KMS-11 (cell line): ENCODE measurements around the gene BTBD16.

Experiments used
- H2AFZ ChIP-seq: fragments of 200-600 bp; sonication (generic); 2 replicates; pipeline ENCODE4 v1.6.1; 2016; ENCODE audit warnings: antibody characterized with exemption, mixed run types, low read depth
- H3K27ac ChIP-seq: fragments of 200-600 bp; sonication (generic); 2 replicates; pipeline ENCODE4 v1.6.1; 2016; ENCODE audit warnings: mild to moderate bottlenecking, mixed run types
- H3K27me3 ChIP-seq: fragments of 200-600 bp; sonication (generic); 2 replicates; pipeline ENCODE4 v1.6.1; 2017; ENCODE audit warnings: mild to moderate bottlenecking, low read depth, mixed run types, moderate library complexity; ENCODE audit not compliant: insufficient read depth
- H3K36me3 ChIP-seq: fragments of 200-600 bp; sonication (generic); 2 replicates; pipeline ENCODE4 v1.6.1; 2017; ENCODE audit warnings: mild to moderate bottlenecking, mixed run types; ENCODE audit not compliant: insufficient read depth
- H3K4me1 ChIP-seq: fragments of 200-600 bp; sonication (generic); 2 replicates; pipeline ENCODE4 v1.6.1; 2016; ENCODE audit warnings: mild to moderate bottlenecking, low read depth, mixed run types; ENCODE audit not compliant: poor library complexity, severe bottlenecking
- H3K4me2 ChIP-seq: fragments of 200-600 bp; sonication (generic); 2 replicates; pipeline ENCODE4 v1.7.0; 2016; ENCODE audit warnings: mild to moderate bottlenecking, mixed run types
- H3K4me3 ChIP-seq: fragments of 200-600 bp; sonication (generic); IDR thresholded peaks from 2 replicates; pipeline ENCODE4 v1.6.1; 2017; ENCODE audit warnings: low read depth, low read length, mixed read lengths; ENCODE audit not compliant: insufficient read depth
- H3K79me2 ChIP-seq: fragments of 200-600 bp; sonication (generic); 2 replicates; pipeline ENCODE4 v1.6.1; 2016; ENCODE audit warnings: low read depth, mixed run types; ENCODE audit not compliant: insufficient read depth
- H3K9ac ChIP-seq: fragments of 200-600 bp; sonication (generic); 2 replicates; pipeline ENCODE4 v1.6.1; 2016; ENCODE audit warnings: mild to moderate bottlenecking, mixed run types
- H4K20me1 ChIP-seq: fragments of 200-600 bp; sonication (generic); 2 replicates; pipeline ENCODE4 v1.6.1; 2016; ENCODE audit warnings: mild to moderate bottlenecking, mixed run types; ENCODE audit not compliant: insufficient read depth
- CTCF ChIP-seq: fragments of 200-600 bp; sonication (generic); conservative IDR thresholded peaks from 2 replicates; pipeline ENCODE4 v1.6.1; 2017; ENCODE audit warnings: low read depth, mild to moderate bottlenecking, antibody characterized with exemption, low read length, moderate library complexity, mixed read lengths

BTBD16 gene

GRCh38 chr10:122333037-122333436 lies 61.9 kb downstream of the BTBD16 start:
- no peak overlapping the region for H3K27ac ChIP-seq
- H3K4me3 ChIP-seq = no peak overlapping the region
- no peaks in the 10 kb centered on the region for H3K4me1 ChIP-seq
- TF ChIP-seq CTCF = no peak
- H3K79me2 ChIP-seq = no peaks in the 10 kb centered on the region
- H2AFZ ChIP-seq = no peak overlapping the region
- H3K9ac ChIP-seq = no peak overlapping the region
- no peaks in the 10 kb centered on the region for H3K36me3 ChIP-seq
- no peaks in the 10 kb centered on the region for H4K20me1 ChIP-seq
- no peak overlapping the region for H3K4me2 ChIP-seq
- H3K27me3 ChIP-seq = no peaks in the 10 kb centered on the region

GRCh38 chr10:122336332-122336731 lies 65.2 kb downstream of the BTBD16 start:
- Histone ChIP-seq H3K4me3 (no peak overlapping the region), H2AFZ (no peak overlapping the region), H3K4me2 (no peak overlapping the region), H3K36me3 (no peaks in the 10 kb centered on the region), H3K27me3 (no peaks in the 10 kb centered on the region), H4K20me1 (no peaks in the 10 kb centered on the region), H3K79me2 (no peaks in the 10 kb centered on the region), H3K9ac (no peak overlapping the region), H3K4me1 (no peaks in the 10 kb centered on the region), H3K27ac (no peak overlapping the region)
- no peak for TF ChIP-seq CTCF

GRCh38 chr10:122336961-122337360 lies 65.9 kb downstream of the BTBD16 start:
- Histone ChIP-seq H3K36me3 (no peaks in the 10 kb centered on the region), H3K79me2 (no peaks in the 10 kb centered on the region), H2AFZ (no peak overlapping the region), H3K27ac (no peak overlapping the region), H3K9ac (no peak overlapping the region), H4K20me1 (no peaks in the 10 kb centered on the region), H3K27me3 (no peaks in the 10 kb centered on the region), H3K4me3 (no peak overlapping the region), H3K4me2 (no peak overlapping the region), H3K4me1 (no peaks in the 10 kb centered on the region)
- no peak for TF ChIP-seq CTCF

- Histone ChIP-seq H3K4me1 (no peaks in the 10 kb centered on the region), H3K4me3 (no peak overlapping the region), H4K20me1 (no peaks in the 10 kb centered on the region), H3K36me3 (no peaks in the 10 kb centered on the region), H2AFZ (no peak overlapping the region), H3K27me3 (no peaks in the 10 kb centered on the region), H3K4me2 (no peak overlapping the region), H3K79me2 (no peaks in the 10 kb centered on the region), H3K27ac (no peak overlapping the region), H3K9ac (no peak overlapping the region)
- no peak for TF ChIP-seq CTCF
These were observed 67.7 kb downstream of the BTBD16 start for GRCh38 chr10:122338609-122339441.
